Astrocyte of the cerebellum (primary cell): Measurements from ENCODE around the gene GDPGP1.
"Not testable (repeated sequence)": the region's sequence is repeated elsewhere in the genome, so short reads cannot be mapped to it uniquely, and the experiment has no call there.

Source experiments
- DNase-seq: peaks from one replicate; pipeline ENCODE4 v3.0.0-alpha.2; 2011; ENCODE audit warnings: low read depth
- H3K4me3 ChIP-seq: 2 replicates; pipeline ENCODE4 v1.5.1; 2011; ENCODE audit warnings: mild to moderate bottlenecking, low read depth, low read length, moderate library complexity
- in situ Hi-C: cut with HindIII; loops from 2 replicates; pipeline ENCODE4 v1.10.0; 2017; ENCODE audit warnings: low sequenced_read_pairs
- TF ChIP-seq, protein P1 (sequence below): IDR thresholded peaks from 2 replicates; pipeline ENCODE4 v1.5.1; 2012; ENCODE audit warnings: low read length, low read depth, moderate library complexity, mild to moderate bottlenecking; ENCODE audit errors: missing control alignments

GDPGP1 gene

DNA sequence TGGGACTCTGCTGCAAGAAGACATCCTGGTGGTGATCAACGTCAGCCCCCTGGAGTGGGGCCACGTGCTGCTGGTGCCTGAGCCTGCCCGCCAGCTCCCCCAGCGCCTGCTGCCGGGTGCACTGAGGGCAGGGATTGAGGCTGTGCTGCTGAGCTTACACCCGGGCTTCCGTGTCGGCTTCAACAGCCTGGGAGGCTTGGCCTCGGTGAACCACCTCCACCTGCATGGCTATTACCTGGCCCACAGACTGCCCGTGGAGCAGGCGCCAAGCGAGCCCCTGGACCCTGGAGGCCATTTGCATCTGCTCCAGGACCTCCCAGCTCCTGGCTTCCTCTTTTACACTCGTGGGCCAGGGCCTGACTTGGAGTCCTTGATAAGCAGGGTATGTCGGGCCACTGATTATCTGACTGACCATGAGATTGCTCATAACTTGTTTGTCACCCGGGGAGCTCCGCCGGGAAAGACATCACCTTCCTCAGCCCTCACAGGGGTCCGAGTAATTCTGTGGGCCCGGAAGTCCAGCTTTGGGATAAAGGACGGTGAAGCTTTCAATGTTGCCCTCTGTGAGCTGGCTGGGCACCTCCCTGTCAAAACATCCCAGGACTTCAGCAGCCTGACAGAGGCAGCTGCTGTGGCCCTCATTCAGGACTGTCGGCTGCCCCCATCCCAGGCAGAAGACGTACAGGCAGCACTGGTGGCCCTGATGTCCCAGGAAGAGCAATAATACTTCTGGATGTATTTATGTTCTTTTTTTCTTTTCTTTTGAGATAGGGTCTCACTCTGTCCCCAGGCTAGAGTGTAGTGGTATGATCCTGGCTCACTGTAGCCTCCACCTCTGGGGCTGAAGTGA lies 7.6 kb downstream of the GDPGP1 start:
- in situ Hi-C loops = no loop called here
- TF ChIP-seq, protein P1, sequence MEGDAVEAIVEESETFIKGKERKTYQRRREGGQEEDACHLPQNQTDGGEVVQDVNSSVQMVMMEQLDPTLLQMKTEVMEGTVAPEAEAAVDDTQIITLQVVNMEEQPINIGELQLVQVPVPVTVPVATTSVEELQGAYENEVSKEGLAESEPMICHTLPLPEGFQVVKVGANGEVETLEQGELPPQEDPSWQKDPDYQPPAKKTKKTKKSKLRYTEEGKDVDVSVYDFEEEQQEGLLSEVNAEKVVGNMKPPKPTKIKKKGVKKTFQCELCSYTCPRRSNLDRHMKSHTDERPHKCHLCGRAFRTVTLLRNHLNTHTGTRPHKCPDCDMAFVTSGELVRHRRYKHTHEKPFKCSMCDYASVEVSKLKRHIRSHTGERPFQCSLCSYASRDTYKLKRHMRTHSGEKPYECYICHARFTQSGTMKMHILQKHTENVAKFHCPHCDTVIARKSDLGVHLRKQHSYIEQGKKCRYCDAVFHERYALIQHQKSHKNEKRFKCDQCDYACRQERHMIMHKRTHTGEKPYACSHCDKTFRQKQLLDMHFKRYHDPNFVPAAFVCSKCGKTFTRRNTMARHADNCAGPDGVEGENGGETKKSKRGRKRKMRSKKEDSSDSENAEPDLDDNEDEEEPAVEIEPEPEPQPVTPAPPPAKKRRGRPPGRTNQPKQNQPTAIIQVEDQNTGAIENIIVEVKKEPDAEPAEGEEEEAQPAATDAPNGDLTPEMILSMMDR = no peak
- no peak for DNase-seq

DNA sequence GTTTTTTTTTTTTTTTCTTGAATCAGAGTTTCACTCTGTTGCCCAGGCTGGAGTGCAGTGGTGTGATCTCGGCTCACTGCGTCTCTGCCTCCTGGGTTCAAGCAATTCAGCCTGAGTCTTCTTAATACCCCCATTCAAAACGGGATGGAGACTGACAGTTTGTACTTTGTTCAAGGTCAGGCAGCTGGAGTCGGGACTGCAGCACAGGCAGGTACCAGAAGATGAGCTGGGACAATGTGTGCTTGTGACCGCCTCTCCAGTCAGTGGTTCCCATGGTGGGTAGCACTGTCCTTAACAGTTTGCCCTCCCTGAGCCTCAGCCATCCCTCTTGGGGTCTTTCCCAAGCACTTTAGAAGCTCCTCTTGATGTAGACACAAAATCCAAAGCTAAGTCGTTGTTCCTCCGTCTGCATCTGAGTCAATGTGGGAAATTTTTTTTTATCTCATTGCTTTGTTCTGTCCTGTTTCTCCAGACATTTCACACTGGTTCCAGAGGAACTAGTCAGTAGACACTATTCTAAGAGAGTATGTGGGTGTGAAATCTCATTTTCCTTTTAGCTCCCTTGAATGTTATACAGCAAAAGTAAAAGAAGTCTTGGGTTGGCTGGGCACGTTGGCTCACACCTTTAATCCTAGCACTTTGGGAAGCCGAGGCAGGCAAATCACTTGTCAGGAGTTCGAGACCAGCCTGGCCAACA lies 10.1 kb downstream of the GDPGP1 start:
- TF ChIP-seq, protein P1 = no peak
- in situ Hi-C loops = no loop called here
- no peak for DNase-seq
- H3K4me3 ChIP-seq = no peak overlapping the region

More for the DNA sequence above, 7.6 kb downstream of the GDPGP1 start:
- H3K4me3 ChIP-seq = no peak overlapping the region

DNA sequence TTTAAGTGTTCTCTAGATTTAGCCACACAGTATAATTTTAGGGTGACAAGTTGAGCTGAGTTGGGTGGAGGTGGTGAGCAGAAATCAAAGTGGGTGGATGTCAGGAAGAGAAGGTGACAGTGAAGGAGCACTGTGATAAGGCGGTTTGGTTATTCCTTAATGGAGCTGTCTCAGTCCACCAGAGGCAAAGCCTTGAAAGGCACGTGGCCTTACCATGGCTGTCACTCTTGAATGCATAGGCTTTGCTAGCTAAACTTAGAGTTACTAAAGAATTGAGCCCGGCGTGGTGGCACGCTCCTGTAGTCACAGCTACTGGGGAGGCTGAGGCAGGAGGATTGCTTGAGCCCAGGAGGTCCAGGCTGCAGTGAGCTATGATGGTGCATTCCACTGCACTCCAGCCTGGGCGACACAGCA lies 14.8 kb downstream of the GDPGP1 start:
- TF ChIP-seq, protein P1 = no peak
- no peak for DNase-seq
- in situ Hi-C loops = no loop called here
- H3K4me3 ChIP-seq = peak overlapping the region; percentile 58

DNA sequence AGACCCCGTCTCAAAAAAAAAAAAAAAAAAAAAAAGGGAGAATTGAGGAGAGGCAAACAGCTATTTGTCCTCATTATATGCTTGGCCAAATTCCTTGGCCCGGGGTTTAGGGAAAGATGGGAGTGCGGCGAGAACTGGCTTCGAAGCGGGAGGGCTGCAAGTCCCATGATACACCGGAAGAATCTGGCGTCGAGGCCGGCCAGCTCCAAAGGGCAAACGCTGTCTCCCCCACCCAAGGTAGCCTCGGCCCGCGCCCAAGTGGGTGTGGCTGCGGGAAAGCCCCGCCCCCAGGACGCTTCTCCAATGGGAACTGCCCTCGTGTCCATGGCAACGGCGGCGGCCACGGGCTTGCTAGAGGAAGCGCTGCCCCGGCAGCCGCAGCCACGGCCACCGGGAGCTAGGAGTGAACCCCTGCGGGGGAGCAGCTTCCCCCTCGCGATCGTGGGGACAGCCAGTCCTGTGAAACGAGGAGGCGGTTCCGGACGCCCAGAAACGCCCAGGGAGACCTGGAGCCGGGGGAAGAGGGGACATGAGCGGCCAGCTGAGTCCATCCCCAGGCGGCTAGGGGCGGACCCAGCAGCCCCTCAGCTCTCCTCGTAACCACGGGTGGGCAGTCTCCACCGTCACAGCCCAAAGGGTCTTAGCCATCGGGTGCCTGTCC lies 15.3 kb downstream of the GDPGP1 start, which contains the start of gene TTLL13:
Gene TTLL13, plus strand, starts transcription at position 354 of the 661 bp plus-strand sequence. CDS start 1,075 bp downstream, outside the sequence.
- in situ Hi-C loops = no loop called here
- peak within 1 kb of the TSS; percentile 58 for H3K4me3 ChIP-seq
- DNase-seq = peak; percentile 39
- TF ChIP-seq, protein P1 = no peak

DNA sequence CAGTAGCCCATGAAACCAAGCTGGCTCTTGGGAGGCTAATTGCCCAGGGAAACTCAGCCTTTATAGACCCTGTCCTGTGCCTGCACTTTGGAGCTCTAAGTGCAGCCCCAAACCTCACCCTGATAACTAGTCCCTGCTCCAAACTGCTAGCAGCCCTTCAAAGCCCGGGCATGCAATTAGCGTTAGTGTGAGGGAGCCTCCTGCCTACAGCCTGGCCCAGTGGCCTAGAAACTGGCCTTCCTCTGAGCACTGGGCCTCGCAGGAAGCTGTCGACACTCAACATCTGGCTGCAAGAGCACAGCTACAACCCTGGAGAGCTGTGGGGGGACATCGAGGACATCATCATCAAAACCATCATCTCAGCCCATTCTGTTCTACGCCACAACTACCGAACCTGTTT lies 23.8 kb downstream of the GDPGP1 start:
- no peak overlapping the region for H3K4me3 ChIP-seq
- DNase-seq = no peak
- TF ChIP-seq, protein P1 = no peak
- in situ Hi-C loops = no loop called here

DNA sequence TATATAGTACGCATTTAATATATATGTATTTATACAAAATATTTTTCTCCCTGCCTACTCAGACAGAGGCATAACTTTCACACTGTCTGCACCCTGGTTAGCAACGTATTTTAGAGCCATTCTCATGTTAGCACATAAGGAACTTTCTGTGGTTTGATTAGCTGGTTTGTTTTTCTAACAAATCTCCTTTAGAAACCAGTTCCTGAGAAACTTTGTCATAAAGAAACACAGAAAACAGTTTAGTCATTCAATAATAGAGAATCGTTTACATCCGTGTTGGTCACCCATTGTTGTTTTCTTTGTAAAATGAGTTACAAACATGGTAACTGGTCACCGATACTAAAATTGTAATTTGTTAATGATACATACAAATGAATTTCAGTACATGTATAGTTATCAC lies 25.5 kb downstream of the GDPGP1 start:
- DNase-seq = no peak
- TF ChIP-seq, protein P1 = no peak
- in situ Hi-C loops = no loop called here
- H3K4me3 ChIP-seq = no peak overlapping the region

DNA sequence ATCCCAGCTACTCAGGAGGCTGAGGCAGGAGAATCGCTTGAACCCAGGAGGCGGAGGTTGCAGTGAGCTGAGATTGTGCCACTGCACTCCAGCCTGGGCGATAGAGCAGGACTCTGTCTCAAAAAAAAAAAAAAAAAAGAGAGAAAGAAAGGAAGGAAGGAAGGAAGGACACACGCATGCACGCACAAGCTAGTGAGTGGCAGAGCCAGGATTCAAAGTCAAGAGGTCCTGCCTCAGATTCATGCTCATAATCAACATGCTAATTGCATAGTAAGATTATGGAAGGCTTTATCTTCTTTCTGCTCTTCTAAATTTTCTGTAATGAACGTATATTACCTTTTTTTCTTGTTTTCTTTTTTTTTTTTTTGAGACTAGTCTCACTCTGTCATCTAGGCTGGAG lies 26.7 kb downstream of the GDPGP1 start:
- in situ Hi-C loops, H3K4me3 ChIP-seq, DNase-seq: not testable (repeated sequence)
